HepG2 (cell line): Measurements from ENCODE around the gene PSMB2. TPM values are rescaled to one million over a fixed set of nuclear protein-coding genes. Genes with fewer than 3 reads are reported as not detected.

Experiments
- CREM ChIP-seq, 2 experiments: sonication (generic) in 1 of 2; formaldehyde crosslinking in 1 of 2; IDR thresholded peaks; 2 replicates each; pipeline versions ENCODE4 v1.4.0 to v1.6.1; 2016 to 2020; ENCODE audit warnings: antibody characterized with exemption in 1 of 2, mild to moderate bottlenecking in 1 of 2, missing genetic modification reagents in 1 of 2
- GABPB1 ChIP-seq: IDR thresholded peaks from 2 replicates; pipeline ENCODE4 v1.6.1; 2016; ENCODE audit warnings: mild to moderate bottlenecking, missing genetic modification reagents, moderate library complexity, missing compliant biosample characterization
- HOXA3 ChIP-seq: sonication (generic); formaldehyde crosslinking; IDR thresholded peaks from 2 replicates; pipeline ENCODE4 v1.5.0; 2020; ENCODE audit warnings: missing genetic modification reagents
- MAFK ChIP-seq, 2 experiments: IDR thresholded peaks in 1 of 2; conservative IDR thresholded peaks in 1 of 2; 2 replicates each; pipeline ENCODE4 v1.6.1; 2011; ENCODE audit warnings: improper control_type of control experiment in 2 of 2, low read length in 2 of 2
- NR1H2 ChIP-seq: sonication (generic); formaldehyde crosslinking; IDR thresholded peaks from 2 replicates; pipeline ENCODE4 v1.8.1; 2022; ENCODE audit warnings: low read depth, missing genetic modification reagents, borderline replicate concordance
- NRL ChIP-seq: sonication (generic); formaldehyde crosslinking; IDR thresholded peaks from 2 replicates; pipeline ENCODE4 v1.5.0; 2020; ENCODE audit warnings: missing genetic modification reagents, mild to moderate bottlenecking, moderate library complexity, borderline replicate concordance
- POLR2A ChIP-seq, 2 experiments: IDR thresholded peaks; 2 replicates each; pipeline ENCODE4 v1.6.1; 2011; ENCODE audit warnings: low read depth in 2 of 2, low read length in 2 of 2, mild to moderate bottlenecking in 1 of 2, moderate library complexity in 1 of 2; ENCODE audit not compliant: insufficient read depth in 1 of 2
- SNAPC2 ChIP-seq: sonication (generic); formaldehyde crosslinking; IDR thresholded peaks from 2 replicates; pipeline ENCODE4 v1.8.1; 2022; ENCODE audit warnings: mild to moderate bottlenecking, missing genetic modification reagents
- TCF7 ChIP-seq: sonication (generic); IDR thresholded peaks from 2 replicates; pipeline ENCODE4 v1.6.1; 2016; ENCODE audit warnings: antibody characterized with exemption, low read depth
- ZNF282 ChIP-seq: fragments of 450-650 bp; IDR thresholded peaks from 2 replicates; pipeline ENCODE4 v1.6.1; 2018; ENCODE audit not compliant: partially characterized antibody
- ZNF496 ChIP-seq: sonication (generic); formaldehyde crosslinking; IDR thresholded peaks from 2 replicates; pipeline ENCODE4 v1.8.1; 2023; ENCODE audit warnings: mild to moderate bottlenecking, moderate library complexity, missing genetic modification reagents; ENCODE audit not compliant: insufficient replicate concordance
- ZNF512B ChIP-seq: sonication (generic); formaldehyde crosslinking; IDR thresholded peaks from 2 replicates; pipeline ENCODE4 v1.5.1; 2020; ENCODE audit warnings: missing genetic modification reagents, mild to moderate bottlenecking, borderline replicate concordance
- ZNF614 ChIP-seq: IDR thresholded peaks from 2 replicates; pipeline ENCODE4 v1.6.1; 2018; ENCODE audit warnings: missing biosample characterization, missing genetic modification reagents, inconsistent platforms, borderline replicate concordance
- ZNF615 ChIP-seq: sonication (generic); formaldehyde crosslinking; IDR thresholded peaks from 2 replicates; pipeline ENCODE4 v1.5.0; 2020; ENCODE audit warnings: mild to moderate bottlenecking, missing genetic modification reagents, borderline replicate concordance
- ZNF7 ChIP-seq: IDR thresholded peaks from 2 replicates; pipeline ENCODE4 v1.6.1; 2016; ENCODE audit warnings: missing biosample characterization, missing genetic modification reagents
- ZNF709 ChIP-seq: sonication (generic); formaldehyde crosslinking; IDR thresholded peaks from 2 replicates; pipeline ENCODE4 v1.5.0; 2020; ENCODE audit warnings: mild to moderate bottlenecking, missing genetic modification reagents
- ZNF781 ChIP-seq: sonication (generic); formaldehyde crosslinking; IDR thresholded peaks from 2 replicates; pipeline ENCODE4 v1.5.1; 2020; ENCODE audit warnings: borderline replicate concordance, mild to moderate bottlenecking, missing genetic modification reagents; ENCODE audit errors: not compliant biosample characterization
- ZSCAN5A ChIP-seq: sonication (generic); formaldehyde crosslinking; IDR thresholded peaks from 2 replicates; pipeline ENCODE4 v1.8.0; 2022; ENCODE audit warnings: mild to moderate bottlenecking, missing genetic modification reagents, borderline replicate concordance
- ZXDC ChIP-seq: sonication (generic); formaldehyde crosslinking; IDR thresholded peaks from 2 replicates; pipeline ENCODE4 v1.5.0; 2020; ENCODE audit warnings: mild to moderate bottlenecking, missing genetic modification reagents
- polyA plus RNA-seq, 8 experiments: library from polyadenylated mRNA; depleted of rRNA in 3 of 8; stranded (reverse) in 7 of 8; unstranded in 1 of 8; fragments of >200 nt; fragmentation: Illumina TruSeq in 4 of 8; extraction: Trizol in 4 of 8; gene quantifications; 2 replicates each; pipeline versions ENCODE4 v1.2.1 to v1.2.3, GENCODE V29; 2011 to 2016; ENCODE audit warnings: low read depth in 4 of 8, missing spikeins in 1 of 8, mixed read lengths in 1 of 8; ENCODE audit not compliant: insufficient read depth in 1 of 8
- total RNA-seq, 5 experiments: library from RNA; depleted of rRNA; stranded (reverse); fragments of >200 nt; fragmentation: Illumina TruSeq; extraction: Trizol; gene quantifications; 2 replicates each; pipeline ENCODE4 v1.2.3, GENCODE V29; 2016; ENCODE audit warnings: low read depth in 1 of 5
- TF ChIP-seq, protein P1 (sequence below): sonication (generic); formaldehyde crosslinking; IDR thresholded peaks from 2 replicates; pipeline ENCODE4 v1.9.0; 2022; ENCODE audit warnings: missing genetic modification reagents, mild to moderate bottlenecking, borderline replicate concordance

PSMB2 gene
- total and polyA plus RNA-seq, 2 of the 13 experiments (the other 11 are each of a cell fraction or from before 2014, with no cell fraction given), result 60.6 to 62.2 TPM

DNA sequence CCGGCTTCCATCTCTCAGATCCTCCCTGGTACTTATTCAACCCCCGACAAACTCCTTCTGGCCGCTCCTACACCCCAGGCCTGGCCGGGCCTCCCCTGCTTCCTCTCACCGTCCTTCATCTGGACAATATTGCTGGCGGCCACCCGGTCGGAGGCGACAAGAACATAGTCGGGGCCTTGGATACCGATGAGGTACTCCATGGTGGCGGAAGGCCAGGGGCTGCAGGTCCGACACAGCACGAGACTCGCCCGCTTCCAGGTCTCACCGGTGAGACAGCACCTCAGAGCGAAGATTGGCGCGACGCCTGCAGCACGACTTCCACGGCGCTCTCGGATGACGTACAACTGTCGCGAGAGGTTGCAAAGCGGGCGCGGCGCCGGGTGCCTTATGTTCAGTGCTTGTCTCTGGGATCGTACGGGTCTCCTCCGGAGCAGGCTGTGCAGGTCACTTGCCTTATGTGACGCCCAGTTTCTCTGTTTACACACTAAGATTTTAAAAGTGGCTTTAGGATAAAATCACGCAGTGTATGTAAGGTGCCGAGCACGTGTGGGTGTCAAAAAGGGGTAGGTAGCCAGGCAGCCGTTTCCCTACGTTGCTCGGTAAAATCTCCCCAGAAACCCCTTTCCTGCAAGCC lies at the start of gene PSMB2 (continued):
- TF ChIP-seq ZSCAN5A (CRISPR knock-in tag) (no peak), ZXDC (CRISPR knock-in tag) (no peak), CREM (IDR thresholded peaks at IDR 0.05) (peak; percentile 99), CREM (CRISPR knock-in tag; IDR thresholded peaks at IDR 0.05) (peak; percentile 89), GABPB1 (CRISPR knock-in tag) (peak; percentile 85), HOXA3 (CRISPR knock-in tag) (peak; percentile 96), ZNF615 (CRISPR knock-in tag) (no peak; the same call in 1 of the 2 replicates), TCF7 (no peak), ZNF512B (CRISPR knock-in tag) (0 out of 2 replicates have a peak, but pooled peaks have one; percentile 48), NR1H2 (CRISPR knock-in tag) (no peak), ZNF7 (CRISPR knock-in tag) (no peak), ZNF614 (CRISPR knock-in tag) (0 out of 2 replicates have a peak, but pooled peaks have one; percentile 56), ZNF282 (no peak), POLR2A (IDR thresholded peaks at IDR 0.05; ENCODE audit: insufficient read depth in 1 of 2, low read depth in 2 of 2, low read length in 2 of 2) (peak; percentile 94), MAFK (conservative IDR thresholded peaks at IDR 0.05 in 1 of 2, IDR thresholded peaks at IDR 0.05 in 1 of 2; ENCODE audit: low read length in 2 of 2) (no peak), ZNF781 (CRISPR knock-in tag) (peak; percentile 58), ZNF709 (CRISPR knock-in tag) (peak; percentile 46; the same call in 1 of the 2 replicates), ZNF496 (CRISPR knock-in tag) (no peak), SNAPC2 (CRISPR knock-in tag) (no peak), NRL (no peak)
- TF ChIP-seq, protein P1, sequence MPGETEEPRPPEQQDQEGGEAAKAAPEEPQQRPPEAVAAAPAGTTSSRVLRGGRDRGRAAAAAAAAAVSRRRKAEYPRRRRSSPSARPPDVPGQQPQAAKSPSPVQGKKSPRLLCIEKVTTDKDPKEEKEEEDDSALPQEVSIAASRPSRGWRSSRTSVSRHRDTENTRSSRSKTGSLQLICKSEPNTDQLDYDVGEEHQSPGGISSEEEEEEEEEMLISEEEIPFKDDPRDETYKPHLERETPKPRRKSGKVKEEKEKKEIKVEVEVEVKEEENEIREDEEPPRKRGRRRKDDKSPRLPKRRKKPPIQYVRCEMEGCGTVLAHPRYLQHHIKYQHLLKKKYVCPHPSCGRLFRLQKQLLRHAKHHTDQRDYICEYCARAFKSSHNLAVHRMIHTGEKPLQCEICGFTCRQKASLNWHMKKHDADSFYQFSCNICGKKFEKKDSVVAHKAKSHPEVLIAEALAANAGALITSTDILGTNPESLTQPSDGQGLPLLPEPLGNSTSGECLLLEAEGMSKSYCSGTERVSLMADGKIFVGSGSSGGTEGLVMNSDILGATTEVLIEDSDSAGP, result peak; percentile 71; the same call in 1 of the 2 replicates
